Vagina (tissue), 2 donors: ENCODE results near the gene TUG1.

Experiments used
- POLR2AphosphoS5 ChIP-seq, 2 donors: sonication (generic); formaldehyde crosslinking; IDR thresholded peaks; one replicate each; pipeline ENCODE4 v1.9.0; 2017; ENCODE audit warnings: antibody characterized with exemption in 2 of 2, mild to moderate bottlenecking in 2 of 2, low read depth in 1 of 2; ENCODE audit not compliant: insufficient read depth in 1 of 2
- TF ChIP-seq, protein P1 (sequence below), 3 experiments: fragments of 450-650 bp in 2 of 3; fragments of 200-600 bp in 1 of 3; sonication (generic) in 1 of 3; IDR thresholded peaks; one replicate each; pipeline ENCODE4 v1.5.1; 2017 to 2019; ENCODE audit warnings: antibody characterized with exemption in 3 of 3, mild to moderate bottlenecking in 2 of 3, moderate library complexity in 2 of 3

DNA sequence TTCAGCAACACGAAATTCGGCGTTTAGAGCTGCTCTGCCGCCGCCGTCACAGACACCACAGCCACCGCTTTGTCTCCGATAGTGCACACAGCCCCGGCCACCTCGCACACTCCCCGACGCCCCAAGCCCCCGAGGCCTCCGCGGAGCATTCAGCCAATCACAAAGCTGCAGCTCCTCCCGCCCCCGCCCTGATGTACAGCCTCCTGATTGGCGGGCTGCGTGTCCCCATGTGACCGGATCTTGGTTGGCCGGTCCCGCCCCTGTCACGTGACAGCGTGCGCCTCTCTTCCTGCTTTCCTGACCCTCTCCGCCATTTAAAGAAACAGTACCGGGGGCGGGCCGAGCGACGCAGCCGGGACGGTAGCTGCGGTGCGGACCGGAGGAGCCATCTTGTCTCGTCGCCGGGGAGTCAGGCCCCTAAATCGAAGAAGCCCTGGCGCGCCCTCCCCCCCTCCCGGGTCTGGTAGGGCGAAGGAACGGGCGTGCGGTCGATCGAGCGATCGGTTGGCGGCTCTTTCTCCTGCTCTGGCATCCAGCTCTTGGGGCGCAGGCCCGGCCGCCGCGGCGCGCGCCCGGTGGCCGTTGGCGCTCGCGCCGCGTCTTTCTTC is at the start of gene TUG1:
- TF ChIP-seq, protein P1, sequence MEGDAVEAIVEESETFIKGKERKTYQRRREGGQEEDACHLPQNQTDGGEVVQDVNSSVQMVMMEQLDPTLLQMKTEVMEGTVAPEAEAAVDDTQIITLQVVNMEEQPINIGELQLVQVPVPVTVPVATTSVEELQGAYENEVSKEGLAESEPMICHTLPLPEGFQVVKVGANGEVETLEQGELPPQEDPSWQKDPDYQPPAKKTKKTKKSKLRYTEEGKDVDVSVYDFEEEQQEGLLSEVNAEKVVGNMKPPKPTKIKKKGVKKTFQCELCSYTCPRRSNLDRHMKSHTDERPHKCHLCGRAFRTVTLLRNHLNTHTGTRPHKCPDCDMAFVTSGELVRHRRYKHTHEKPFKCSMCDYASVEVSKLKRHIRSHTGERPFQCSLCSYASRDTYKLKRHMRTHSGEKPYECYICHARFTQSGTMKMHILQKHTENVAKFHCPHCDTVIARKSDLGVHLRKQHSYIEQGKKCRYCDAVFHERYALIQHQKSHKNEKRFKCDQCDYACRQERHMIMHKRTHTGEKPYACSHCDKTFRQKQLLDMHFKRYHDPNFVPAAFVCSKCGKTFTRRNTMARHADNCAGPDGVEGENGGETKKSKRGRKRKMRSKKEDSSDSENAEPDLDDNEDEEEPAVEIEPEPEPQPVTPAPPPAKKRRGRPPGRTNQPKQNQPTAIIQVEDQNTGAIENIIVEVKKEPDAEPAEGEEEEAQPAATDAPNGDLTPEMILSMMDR (IDR thresholded peaks at IDR 0.05), result no peak
- peak; percentile 97 to 99 for TF ChIP-seq POLR2AphosphoS5 (IDR thresholded peaks at IDR 0.05; ENCODE audit: insufficient read depth in 1 of 2, low read depth in 1 of 2)
